Bronchial epithelial cell (primary cell): Measurements from ENCODE around the gene MYOZ1. TPM values are rescaled to one million over a fixed set of nuclear protein-coding genes. Genes with fewer than 3 reads are reported as not detected.

Experiments
- DNase-seq: peaks from one replicate; pipeline ENCODE4 v3.0.0-alpha.2; 2010; ENCODE audit warnings: low read depth
- FAIRE-seq: peaks from 2 replicates; lab custom pipeline; 2011; peaks lifted over from hg19 to GRCh38; lab: Jason Lieb, UNC
- H3K27me3 ChIP-seq: 2 replicates; pipeline ENCODE4 v1.5.1; 2011; ENCODE audit warnings: low read length; ENCODE audit not compliant: control insufficient read depth, insufficient read depth
- H3K36me3 ChIP-seq: 2 replicates; pipeline ENCODE4 v1.5.1; 2011; ENCODE audit warnings: low read length; ENCODE audit not compliant: control insufficient read depth, insufficient read depth
- H3K4me3 ChIP-seq: 2 replicates; pipeline ENCODE4 v1.5.1; 2011; ENCODE audit warnings: mild to moderate bottlenecking, low read depth, low read length, control low read depth
- total RNA-seq: library from RNA; depleted of rRNA; stranded (reverse); fragments of >200 nt; gene quantifications from 2 replicates; pipeline ENCODE4 v1.2.1, GENCODE V29; 2014
- TF ChIP-seq, protein P1 (sequence below): IDR thresholded peaks from 2 replicates; pipeline ENCODE4 v1.5.1; 2011; ENCODE audit warnings: mild to moderate bottlenecking, moderate library complexity, low read length, control low read depth, inconsistent platforms; ENCODE audit not compliant: insufficient read depth, severe bottlenecking

Gene MYOZ1
- total RNA-seq, 1 donor from 2014 or later, result not detected

DNA sequence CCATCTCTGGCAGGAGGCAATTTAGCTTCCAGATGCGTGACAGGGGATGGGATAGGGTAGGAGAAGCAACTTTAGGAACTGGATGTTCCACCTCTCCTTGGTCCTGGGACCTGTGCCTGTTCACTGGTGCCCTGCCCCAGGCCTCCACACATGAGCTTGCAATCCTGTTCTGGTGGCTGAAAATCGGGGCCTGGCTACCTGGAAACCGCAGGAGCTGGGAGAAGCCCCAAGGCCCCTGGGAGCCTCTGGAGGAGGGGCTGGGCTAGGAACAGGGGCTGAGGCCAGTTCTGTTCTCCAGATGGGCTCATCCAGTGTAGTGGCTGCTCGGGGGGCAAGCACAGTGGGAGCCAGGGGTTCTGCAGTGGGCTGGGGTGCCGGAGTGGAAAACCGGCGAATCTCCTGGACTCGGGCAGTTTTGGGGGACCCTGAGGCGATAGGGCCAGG lies 5.3 kb upstream of the MYOZ1 start:
- FAIRE-seq (no peak), DNase-seq (no peak)
- TF ChIP-seq, protein P1, sequence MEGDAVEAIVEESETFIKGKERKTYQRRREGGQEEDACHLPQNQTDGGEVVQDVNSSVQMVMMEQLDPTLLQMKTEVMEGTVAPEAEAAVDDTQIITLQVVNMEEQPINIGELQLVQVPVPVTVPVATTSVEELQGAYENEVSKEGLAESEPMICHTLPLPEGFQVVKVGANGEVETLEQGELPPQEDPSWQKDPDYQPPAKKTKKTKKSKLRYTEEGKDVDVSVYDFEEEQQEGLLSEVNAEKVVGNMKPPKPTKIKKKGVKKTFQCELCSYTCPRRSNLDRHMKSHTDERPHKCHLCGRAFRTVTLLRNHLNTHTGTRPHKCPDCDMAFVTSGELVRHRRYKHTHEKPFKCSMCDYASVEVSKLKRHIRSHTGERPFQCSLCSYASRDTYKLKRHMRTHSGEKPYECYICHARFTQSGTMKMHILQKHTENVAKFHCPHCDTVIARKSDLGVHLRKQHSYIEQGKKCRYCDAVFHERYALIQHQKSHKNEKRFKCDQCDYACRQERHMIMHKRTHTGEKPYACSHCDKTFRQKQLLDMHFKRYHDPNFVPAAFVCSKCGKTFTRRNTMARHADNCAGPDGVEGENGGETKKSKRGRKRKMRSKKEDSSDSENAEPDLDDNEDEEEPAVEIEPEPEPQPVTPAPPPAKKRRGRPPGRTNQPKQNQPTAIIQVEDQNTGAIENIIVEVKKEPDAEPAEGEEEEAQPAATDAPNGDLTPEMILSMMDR, result no peak
- Histone ChIP-seq H3K27me3 (no peaks in the 10 kb centered on the region), H3K4me3 (no peak overlapping the region), H3K36me3 (no peaks in the 10 kb centered on the region)

DNA sequence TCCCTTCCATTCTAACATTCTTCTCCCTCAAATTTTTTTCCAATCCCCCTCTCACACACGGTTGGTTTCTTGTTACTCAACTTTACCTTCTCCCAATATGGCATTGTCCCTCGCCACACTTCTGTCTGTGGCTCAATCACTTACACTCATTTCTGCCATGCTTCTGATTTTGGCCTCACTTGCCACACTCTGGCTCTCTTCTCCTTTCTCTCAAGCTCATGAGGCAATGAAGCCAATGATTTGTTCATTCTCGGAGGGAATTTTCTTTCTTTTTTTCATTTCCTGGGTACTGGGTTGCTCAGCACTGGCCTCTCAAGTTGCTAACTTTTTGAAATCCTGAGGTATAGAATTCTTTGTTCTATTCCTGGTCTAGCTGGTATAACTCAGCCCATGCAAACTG lies 4.0 kb upstream of the MYOZ1 start:
- TF ChIP-seq, protein P1, result no peak
- FAIRE-seq (no peak), DNase-seq (no peak)
- Histone ChIP-seq H3K4me3 (no peak overlapping the region), H3K27me3 (no peaks in the 10 kb centered on the region), H3K36me3 (no peaks in the 10 kb centered on the region)

GRCh38 chr10:73644767-73645166 lies 3.5 kb upstream of the MYOZ1 start:
- no peaks in the 10 kb centered on the region for H3K27me3 ChIP-seq
- FAIRE-seq, result no peak
- no peaks in the 10 kb centered on the region for H3K36me3 ChIP-seq
- no peak for DNase-seq
- H3K4me3 ChIP-seq, result no peak overlapping the region
- TF ChIP-seq, protein P1, result no peak

- TF ChIP-seq, protein P1, result peak; percentile 83
- no peak for FAIRE-seq
- Histone ChIP-seq H3K4me3 (no peak overlapping the region), H3K36me3 (no peaks in the 10 kb centered on the region), H3K27me3 (no peaks in the 10 kb centered on the region)
- DNase-seq, result peak; percentile 61
These were observed 2.9 kb upstream of the MYOZ1 start for GRCh38 chr10:73644015-73644743.

DNA sequence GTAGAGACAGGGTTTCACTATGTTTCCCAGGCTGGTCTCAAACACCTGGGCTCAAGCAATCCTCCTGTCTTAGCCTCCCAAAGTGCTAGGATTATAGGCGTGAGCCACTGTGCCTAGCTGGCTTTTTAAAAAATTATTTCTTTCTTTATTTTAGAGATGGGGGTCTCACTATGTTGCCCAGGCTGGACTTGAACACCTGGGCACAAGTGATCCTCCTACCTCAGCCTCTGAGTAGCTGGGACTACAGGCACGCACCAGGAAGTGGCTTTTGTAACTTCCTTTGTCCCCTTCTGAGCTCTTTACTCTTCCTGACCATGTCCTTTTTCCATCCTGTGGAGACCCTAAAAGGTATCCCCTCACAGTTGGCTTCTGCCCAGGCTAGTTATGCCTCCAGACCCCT lies 2.1 kb upstream of the MYOZ1 start:
- FAIRE-seq (no peak), DNase-seq (no peak)
- no peak overlapping the region for H3K4me3 ChIP-seq
- no peaks in the 10 kb centered on the region for H3K36me3 ChIP-seq
- TF ChIP-seq, protein P1, result no peak
- no peaks in the 10 kb centered on the region for H3K27me3 ChIP-seq

DNA sequence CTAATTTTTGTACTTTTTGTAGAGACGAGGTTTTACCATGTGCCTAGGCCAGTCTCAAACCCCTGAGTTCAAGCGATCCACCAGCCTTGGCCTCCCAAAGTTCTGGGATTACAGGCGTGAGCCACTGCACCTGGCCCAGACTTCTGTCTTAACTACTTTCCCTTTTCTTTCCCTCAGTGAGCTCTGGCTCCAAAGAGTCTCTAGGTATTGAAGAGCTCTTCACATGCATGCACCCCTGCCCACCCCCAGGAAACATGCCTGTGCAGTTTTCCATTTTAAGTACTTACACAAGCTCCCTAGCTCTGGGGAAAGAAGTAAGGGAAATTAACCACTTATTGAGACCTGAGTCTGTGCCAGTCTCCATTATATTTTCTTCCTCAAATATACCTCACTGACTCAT lies 2.0 kb downstream of the MYOZ1 start:
- Histone ChIP-seq H3K27me3 (no peaks in the 10 kb centered on the region), H3K36me3 (no peaks in the 10 kb centered on the region), H3K4me3 (no peak overlapping the region)
- TF ChIP-seq, protein P1, result no peak
- no peak for DNase-seq
- FAIRE-seq, result no peak
